HepG2 (cell line): Measurements from ENCODE around the gene TLE1. TPM values are rescaled to one million over a fixed set of nuclear protein-coding genes. Genes with fewer than 3 reads are reported as not detected.

Experiments
- EP300 ChIP-seq, 3 experiments: sonication (generic) in 1 of 3; formaldehyde crosslinking in 1 of 3; IDR thresholded peaks; 2 replicates each; pipeline versions ENCODE4 v1.5.1 to v1.6.1; 2011 to 2020; ENCODE audit warnings: low read depth in 2 of 3, low read length in 2 of 3, borderline replicate concordance in 1 of 3, improper control_type of control experiment in 1 of 3, mild to moderate bottlenecking in 1 of 3, missing genetic modification reagents in 1 of 3, moderate library complexity in 1 of 3
- HIVEP1 ChIP-seq: sonication (generic); formaldehyde crosslinking; IDR thresholded peaks from 2 replicates; pipeline ENCODE4 v1.4.0; 2020; ENCODE audit warnings: mild to moderate bottlenecking, missing genetic modification reagents
- HMG20A ChIP-seq: IDR thresholded peaks from 2 replicates; pipeline ENCODE4 v1.6.1; 2016; ENCODE audit warnings: borderline replicate concordance
- LCORL ChIP-seq, 2 experiments: fragments of 450-650 bp in 1 of 2; sonication (generic) in 1 of 2; formaldehyde crosslinking in 1 of 2; IDR thresholded peaks; 2 replicates each; pipeline versions ENCODE4 v1.5.0 to v1.6.1; 2017 to 2020; ENCODE audit warnings: antibody characterized with exemption in 1 of 2, missing genetic modification reagents in 1 of 2
- NCOA5 ChIP-seq: sonication (generic); formaldehyde crosslinking; IDR thresholded peaks from 2 replicates; pipeline ENCODE4 v1.4.0; 2020; ENCODE audit warnings: missing genetic modification reagents
- NR2F1 ChIP-seq, 2 experiments: fragments of 450-650 bp in 1 of 2; formaldehyde crosslinking in 1 of 2; IDR thresholded peaks; 2 replicates each; pipeline versions ENCODE4 v1.5.0 to v1.6.1; 2016 to 2020; ENCODE audit warnings: mild to moderate bottlenecking in 1 of 2, missing compliant biosample characterization in 1 of 2, missing genetic modification reagents in 1 of 2, moderate library complexity in 1 of 2
- RARA ChIP-seq: IDR thresholded peaks from 2 replicates; pipeline ENCODE4 v1.6.1; 2016; ENCODE audit warnings: missing genetic modification reagents, missing compliant biosample characterization
- SIX1 ChIP-seq: sonication (generic); formaldehyde crosslinking; IDR thresholded peaks from 2 replicates; pipeline ENCODE4 v1.4.0; 2020; ENCODE audit warnings: missing genetic modification reagents, borderline replicate concordance
- SMAD3 ChIP-seq: sonication (generic); formaldehyde crosslinking; IDR thresholded peaks from 2 replicates; pipeline ENCODE4 v1.4.0; 2020; ENCODE audit warnings: missing genetic modification reagents
- SP4 ChIP-seq: sonication (generic); formaldehyde crosslinking; IDR thresholded peaks from 2 replicates; pipeline ENCODE4 v1.8.1; 2023; ENCODE audit warnings: mild to moderate bottlenecking, missing genetic modification reagents
- ZBTB7A ChIP-seq: sonication (generic); formaldehyde crosslinking; IDR thresholded peaks from 2 replicates; pipeline ENCODE4 v1.8.0; 2022; ENCODE audit warnings: mild to moderate bottlenecking, missing genetic modification reagents
- ZNF546 ChIP-seq: sonication (generic); formaldehyde crosslinking; conservative IDR thresholded peaks from 2 replicates; pipeline ENCODE4 v1.8.1; 2023; ENCODE audit warnings: mild to moderate bottlenecking, missing genetic modification reagents
- ZNF629 ChIP-seq: sonication (generic); formaldehyde crosslinking; conservative IDR thresholded peaks from 2 replicates; pipeline ENCODE4 v1.5.0; 2020; ENCODE audit warnings: missing genetic modification reagents
- polyA plus RNA-seq, 8 experiments: library from polyadenylated mRNA; depleted of rRNA in 3 of 8; stranded (reverse) in 7 of 8; unstranded in 1 of 8; fragments of >200 nt; fragmentation: Illumina TruSeq in 4 of 8; extraction: Trizol in 4 of 8; gene quantifications; 2 replicates each; pipeline versions ENCODE4 v1.2.1 to v1.2.3, GENCODE V29; 2011 to 2016; ENCODE audit warnings: low read depth in 4 of 8, missing spikeins in 1 of 8, mixed read lengths in 1 of 8; ENCODE audit not compliant: insufficient read depth in 1 of 8
- total RNA-seq, 5 experiments: library from RNA; depleted of rRNA; stranded (reverse); fragments of >200 nt; fragmentation: Illumina TruSeq; extraction: Trizol; gene quantifications; 2 replicates each; pipeline ENCODE4 v1.2.3, GENCODE V29; 2016; ENCODE audit warnings: low read depth in 1 of 5
- TF ChIP-seq, protein P1 (sequence below): sonication (generic); formaldehyde crosslinking; IDR thresholded peaks from 2 replicates; pipeline ENCODE4 v1.4.0; 2020; ENCODE audit warnings: missing genetic modification reagents
- TF ChIP-seq, protein P2 (sequence below): sonication (generic); formaldehyde crosslinking; IDR thresholded peaks from 2 replicates; pipeline ENCODE4 v1.4.0; 2020; ENCODE audit warnings: mild to moderate bottlenecking, missing genetic modification reagents
- TF ChIP-seq, protein P3 (sequence below): sonication (generic); formaldehyde crosslinking; IDR thresholded peaks from 2 replicates; pipeline ENCODE4 v1.8.0; 2022; ENCODE audit warnings: mild to moderate bottlenecking, missing genetic modification reagents, moderate library complexity

Gene TLE1
- total and polyA plus RNA-seq, 2 of the 13 experiments (the other 11 are each of a cell fraction or from before 2014, with no cell fraction given) = 35.9 to 109 TPM

DNA sequence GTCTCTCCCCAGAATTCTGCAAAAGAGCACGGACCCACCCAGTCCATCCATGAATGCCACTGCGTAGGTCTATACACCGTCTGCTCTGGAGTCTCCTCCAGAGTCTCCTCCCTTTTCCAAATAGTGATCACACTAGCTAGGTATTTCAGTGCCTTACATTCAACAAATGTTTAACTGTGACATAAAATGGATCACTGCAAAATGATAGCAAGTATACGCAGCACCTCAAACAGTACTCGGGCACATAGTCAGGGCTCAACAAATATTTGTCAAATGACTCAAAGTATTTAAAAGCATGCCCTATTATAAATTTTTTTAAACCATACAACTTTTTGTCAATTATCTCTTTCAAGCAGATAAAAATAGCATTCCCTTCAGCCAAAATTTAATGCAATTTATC is 60.5 kb downstream of the TLE1 start (continued):
- TF ChIP-seq, protein P1, sequence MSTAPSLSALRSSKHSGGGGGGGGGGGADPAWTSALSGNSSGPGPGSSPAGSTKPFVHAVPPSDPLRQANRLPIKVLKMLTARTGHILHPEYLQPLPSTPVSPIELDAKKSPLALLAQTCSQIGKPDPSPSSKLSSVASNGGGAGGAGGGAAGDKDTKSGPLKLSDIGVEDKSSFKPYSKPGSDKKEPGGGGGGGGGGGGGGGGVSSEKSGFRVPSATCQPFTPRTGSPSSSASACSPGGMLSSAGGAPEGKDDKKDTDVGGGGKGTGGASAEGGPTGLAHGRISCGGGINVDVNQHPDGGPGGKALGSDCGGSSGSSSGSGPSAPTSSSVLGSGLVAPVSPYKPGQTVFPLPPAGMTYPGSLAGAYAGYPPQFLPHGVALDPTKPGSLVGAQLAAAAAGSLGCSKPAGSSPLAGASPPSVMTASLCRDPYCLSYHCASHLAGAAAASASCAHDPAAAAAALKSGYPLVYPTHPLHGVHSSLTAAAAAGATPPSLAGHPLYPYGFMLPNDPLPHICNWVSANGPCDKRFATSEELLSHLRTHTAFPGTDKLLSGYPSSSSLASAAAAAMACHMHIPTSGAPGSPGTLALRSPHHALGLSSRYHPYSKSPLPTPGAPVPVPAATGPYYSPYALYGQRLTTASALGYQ (CRISPR knock-in tag) = no peak
- TF ChIP-seq SP4 (CRISPR knock-in tag) (no peak), NR2F1 (CRISPR knock-in tag; IDR thresholded peaks at IDR 0.05) (no peak), ZNF546 (CRISPR knock-in tag) (no peak), ZNF629 (CRISPR knock-in tag) (no peak), ZBTB7A (CRISPR knock-in tag) (no peak), HMG20A (CRISPR knock-in tag) (peak; percentile 57; the same call in 1 of the 2 replicates), NCOA5 (CRISPR knock-in tag) (no peak), HIVEP1 (CRISPR knock-in tag) (no peak), SMAD3 (CRISPR knock-in tag) (no peak), LCORL (IDR thresholded peaks at IDR 0.05) (no peak), LCORL (CRISPR knock-in tag; IDR thresholded peaks at IDR 0.05) (no peak), EP300 (IDR thresholded peaks at IDR 0.05; ENCODE audit: low read depth in 2 of 2, low read length in 2 of 2) (0 out of 4 replicates have a peak, but pooled peaks of 1 of the 2 experiments have one; percentile 25), EP300 (CRISPR knock-in tag; IDR thresholded peaks at IDR 0.05; ENCODE audit: borderline replicate concordance) (no peak), RARA (CRISPR knock-in tag) (peak; percentile 37; the same call in 1 of the 2 replicates), SIX1 (CRISPR knock-in tag) (peak; percentile 48; the same call in 1 of the 2 replicates)
- TF ChIP-seq, protein P2, sequence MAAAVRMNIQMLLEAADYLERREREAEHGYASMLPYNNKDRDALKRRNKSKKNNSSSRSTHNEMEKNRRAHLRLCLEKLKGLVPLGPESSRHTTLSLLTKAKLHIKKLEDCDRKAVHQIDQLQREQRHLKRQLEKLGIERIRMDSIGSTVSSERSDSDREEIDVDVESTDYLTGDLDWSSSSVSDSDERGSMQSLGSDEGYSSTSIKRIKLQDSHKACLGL (CRISPR knock-in tag) = no peak
- TF ChIP-seq, protein P3, sequence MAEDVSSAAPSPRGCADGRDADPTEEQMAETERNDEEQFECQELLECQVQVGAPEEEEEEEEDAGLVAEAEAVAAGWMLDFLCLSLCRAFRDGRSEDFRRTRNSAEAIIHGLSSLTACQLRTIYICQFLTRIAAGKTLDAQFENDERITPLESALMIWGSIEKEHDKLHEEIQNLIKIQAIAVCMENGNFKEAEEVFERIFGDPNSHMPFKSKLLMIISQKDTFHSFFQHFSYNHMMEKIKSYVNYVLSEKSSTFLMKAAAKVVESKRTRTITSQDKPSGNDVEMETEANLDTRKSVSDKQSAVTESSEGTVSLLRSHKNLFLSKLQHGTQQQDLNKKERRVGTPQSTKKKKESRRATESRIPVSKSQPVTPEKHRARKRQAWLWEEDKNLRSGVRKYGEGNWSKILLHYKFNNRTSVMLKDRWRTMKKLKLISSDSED = no peak
